GM12873 (cell line): ENCODE measurements around the gene NEDD4.

Experiments
- TF ChIP-seq, protein P1 (sequence below): IDR thresholded peaks from 2 replicates; pipeline ENCODE4 v1.5.1; 2012; ENCODE audit warnings: low read depth, mild to moderate bottlenecking, moderate library complexity, low read length, control low read depth; ENCODE audit not compliant: insufficient read depth; ENCODE audit errors: missing control alignments

NEDD4 gene

DNA sequence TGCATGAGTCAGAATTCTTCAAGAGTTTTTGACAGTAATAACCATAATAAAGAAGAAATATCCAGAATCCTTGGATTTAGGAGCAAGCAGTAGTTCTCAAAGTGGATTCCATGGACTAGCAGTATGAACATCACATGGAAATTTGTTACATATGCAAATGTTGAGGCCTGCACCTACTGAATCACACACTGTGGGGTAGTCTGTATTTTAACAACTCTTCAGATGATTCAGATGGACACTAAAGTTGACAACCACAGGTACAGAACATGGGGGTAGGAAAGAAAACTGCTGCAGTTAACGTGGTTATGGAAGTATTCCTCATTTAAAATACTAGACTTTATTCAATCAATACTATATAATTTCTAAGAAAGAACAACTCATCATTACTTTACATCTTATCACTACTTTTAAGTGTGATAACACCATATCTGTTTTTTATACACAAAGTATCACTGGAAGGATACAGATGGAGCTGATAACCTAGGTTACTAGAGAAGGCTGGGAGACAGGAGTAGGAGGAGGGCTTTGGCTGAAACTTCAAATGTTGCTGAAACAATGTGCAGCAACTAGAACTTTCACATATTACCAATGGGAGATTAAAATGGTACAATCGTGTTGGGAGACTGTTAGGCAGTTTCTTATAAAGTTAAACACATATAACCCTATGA lies 11.7 kb downstream of the NEDD4 start:
- TF ChIP-seq, protein P1, sequence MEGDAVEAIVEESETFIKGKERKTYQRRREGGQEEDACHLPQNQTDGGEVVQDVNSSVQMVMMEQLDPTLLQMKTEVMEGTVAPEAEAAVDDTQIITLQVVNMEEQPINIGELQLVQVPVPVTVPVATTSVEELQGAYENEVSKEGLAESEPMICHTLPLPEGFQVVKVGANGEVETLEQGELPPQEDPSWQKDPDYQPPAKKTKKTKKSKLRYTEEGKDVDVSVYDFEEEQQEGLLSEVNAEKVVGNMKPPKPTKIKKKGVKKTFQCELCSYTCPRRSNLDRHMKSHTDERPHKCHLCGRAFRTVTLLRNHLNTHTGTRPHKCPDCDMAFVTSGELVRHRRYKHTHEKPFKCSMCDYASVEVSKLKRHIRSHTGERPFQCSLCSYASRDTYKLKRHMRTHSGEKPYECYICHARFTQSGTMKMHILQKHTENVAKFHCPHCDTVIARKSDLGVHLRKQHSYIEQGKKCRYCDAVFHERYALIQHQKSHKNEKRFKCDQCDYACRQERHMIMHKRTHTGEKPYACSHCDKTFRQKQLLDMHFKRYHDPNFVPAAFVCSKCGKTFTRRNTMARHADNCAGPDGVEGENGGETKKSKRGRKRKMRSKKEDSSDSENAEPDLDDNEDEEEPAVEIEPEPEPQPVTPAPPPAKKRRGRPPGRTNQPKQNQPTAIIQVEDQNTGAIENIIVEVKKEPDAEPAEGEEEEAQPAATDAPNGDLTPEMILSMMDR = no peak

DNA sequence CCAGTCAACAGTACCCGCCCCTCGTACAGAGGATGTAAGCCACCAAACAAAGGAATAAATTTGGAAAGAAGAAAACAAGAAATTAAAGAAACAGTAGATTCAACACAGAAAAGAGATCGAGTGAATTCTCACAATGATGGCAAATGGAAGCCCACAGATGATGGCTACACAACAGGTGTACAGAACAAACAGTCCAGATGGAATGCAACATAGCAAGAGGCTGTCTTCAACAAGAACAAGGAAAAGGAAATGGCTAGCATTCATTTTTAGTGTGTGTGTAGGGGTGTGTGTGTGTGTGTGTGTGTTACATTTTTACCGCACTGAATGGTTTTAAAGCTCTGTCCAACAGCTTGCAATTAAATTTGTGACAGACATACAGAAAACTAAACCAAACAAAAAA lies 12.9 kb downstream of the NEDD4 start:
- TF ChIP-seq, protein P1 = no peak

GRCh38 chr15:55977231-55977630 lies 16.2 kb downstream of the NEDD4 start:
- TF ChIP-seq, protein P1 = no peak

GRCh38 chr15:55970286-55970685 lies 23.1 kb downstream of the NEDD4 start:
- TF ChIP-seq, protein P1 = no peak

DNA sequence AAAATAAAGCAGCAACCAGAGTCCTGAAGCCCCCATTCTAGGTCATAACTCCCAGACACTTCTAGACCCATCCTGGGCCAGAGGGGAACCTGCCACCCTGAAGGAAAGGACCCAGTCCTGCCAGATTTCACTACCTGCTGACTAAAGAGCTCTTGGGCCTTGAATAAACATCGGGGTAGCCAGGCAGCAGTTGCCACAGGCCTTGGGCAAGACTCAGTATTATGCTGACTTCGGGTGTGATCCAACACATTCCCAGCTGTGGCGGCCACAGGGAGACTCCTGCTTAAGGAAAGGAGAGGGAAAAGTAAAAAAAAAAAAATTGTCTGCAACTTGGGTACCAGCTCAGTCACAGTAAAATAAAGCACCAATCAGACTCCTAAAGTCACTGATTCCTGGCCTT lies 23.8 kb downstream of the NEDD4 start:
- TF ChIP-seq, protein P1 = no peak

GRCh38 chr15:55968923-55969322 lies 24.5 kb downstream of the NEDD4 start:
- TF ChIP-seq, protein P1 = no peak

GRCh38 chr15:55965091-55965490 lies 28.3 kb downstream of the NEDD4 start:
- TF ChIP-seq, protein P1 = no peak
